HG03520 (cell line): ENCODE data around the gene TMEM229B.

Experiments used
- ATAC-seq: cut with Tn5 transposase; IDR thresholded peaks from one replicate; pipeline ENCODE4 v1.9.1; 2021; ENCODE audit warnings: mild to moderate bottlenecking, moderate library complexity; ENCODE audit not compliant: unreplicated experiment

Gene TMEM229B

GRCh38 chr14:67515386-67516079 lies 27.0 kb upstream of the TMEM229B start:
- no peak for ATAC-seq

- ATAC-seq, result no peak
Measured at GRCh38 chr14:67514650-67515385, 26.3 kb upstream of the TMEM229B start.

GRCh38 chr14:67514203-67514607 lies 25.7 kb upstream of the TMEM229B start:
- ATAC-seq, result no peak

- ATAC-seq, result no peak
Measured at GRCh38 chr14:67513631-67514108, 25.1 kb upstream of the TMEM229B start.

- ATAC-seq, result no peak
Measured at GRCh38 chr14:67512463-67513310, 24.2 kb upstream of the TMEM229B start.

- ATAC-seq, result no peak
Measured at GRCh38 chr14:67510836-67511235, 22.3 kb upstream of the TMEM229B start.

- no peak for ATAC-seq
Measured at GRCh38 chr14:67510121-67510520, 21.6 kb upstream of the TMEM229B start.

- ATAC-seq, result no peak
Measured at GRCh38 chr14:67508956-67509355, 20.4 kb upstream of the TMEM229B start.

- ATAC-seq, result no peak
Measured at GRCh38 chr14:67505254-67505653, 16.7 kb upstream of the TMEM229B start.

GRCh38 chr14:67503331-67503730 lies 14.8 kb upstream of the TMEM229B start:
- ATAC-seq, result no peak

GRCh38 chr14:67502867-67503266 lies 14.3 kb upstream of the TMEM229B start:
- no peak for ATAC-seq

GRCh38 chr14:67501670-67502069 lies 13.1 kb upstream of the TMEM229B start:
- ATAC-seq, result no peak

- ATAC-seq, result no peak
Measured at GRCh38 chr14:67500981-67501380, 12.5 kb upstream of the TMEM229B start.

- no peak for ATAC-seq
Measured at GRCh38 chr14:67497716-67498115, 9.2 kb upstream of the TMEM229B start.

GRCh38 chr14:67497216-67497615 lies 8.7 kb upstream of the TMEM229B start:
- ATAC-seq, result no peak

- no peak for ATAC-seq
Measured at GRCh38 chr14:67495827-67496226, 7.3 kb upstream of the TMEM229B start.

- no peak for ATAC-seq
Measured at GRCh38 chr14:67493092-67493717, 4.7 kb upstream of the TMEM229B start.

GRCh38 chr14:67492538-67492937 lies 4.0 kb upstream of the TMEM229B start:
- ATAC-seq, result no peak

- ATAC-seq, result no peak
Measured at GRCh38 chr14:67491741-67492507, 3.4 kb upstream of the TMEM229B start.

GRCh38 chr14:67491285-67491684 lies 2.8 kb upstream of the TMEM229B start:
- ATAC-seq, result no peak
